Thoracic aorta endothelial cell (primary cell): ENCODE data around the gene CHKA. TPM values are rescaled to one million over a fixed set of nuclear protein-coding genes. Genes with fewer than 3 reads are reported as not detected.

Experiments used
- small RNA-seq: library from RNA; depleted of rRNA; stranded (forward); fragments of <200 nt; gene quantifications from one replicate; pipeline ENCODE3, GENCODE V24; 2012
- total RNA-seq: library from RNA; depleted of rRNA; stranded (reverse); fragments of >200 nt; gene quantifications from 2 replicates; pipeline ENCODE4 v1.2.3, GENCODE V29; 2012

Gene CHKA
- total RNA-seq: 16.6 and 19.2 TPM in 2 replicates

GRCh38 chr11:68121067-68121899 is at the start of gene CHKA:
CHKA (minus strand) TSS chr11:68121388; CDS start chr11:68121177, 211 bp downstream.

GRCh38 chr11:68038718-68039525 is 82.3 kb downstream of the CHKA start, which contains the start of gene TCIRG1:
TCIRG1 (plus strand) TSS chr11:68039025; CDS start chr11:68041272, 2,247 bp downstream.

DNA sequence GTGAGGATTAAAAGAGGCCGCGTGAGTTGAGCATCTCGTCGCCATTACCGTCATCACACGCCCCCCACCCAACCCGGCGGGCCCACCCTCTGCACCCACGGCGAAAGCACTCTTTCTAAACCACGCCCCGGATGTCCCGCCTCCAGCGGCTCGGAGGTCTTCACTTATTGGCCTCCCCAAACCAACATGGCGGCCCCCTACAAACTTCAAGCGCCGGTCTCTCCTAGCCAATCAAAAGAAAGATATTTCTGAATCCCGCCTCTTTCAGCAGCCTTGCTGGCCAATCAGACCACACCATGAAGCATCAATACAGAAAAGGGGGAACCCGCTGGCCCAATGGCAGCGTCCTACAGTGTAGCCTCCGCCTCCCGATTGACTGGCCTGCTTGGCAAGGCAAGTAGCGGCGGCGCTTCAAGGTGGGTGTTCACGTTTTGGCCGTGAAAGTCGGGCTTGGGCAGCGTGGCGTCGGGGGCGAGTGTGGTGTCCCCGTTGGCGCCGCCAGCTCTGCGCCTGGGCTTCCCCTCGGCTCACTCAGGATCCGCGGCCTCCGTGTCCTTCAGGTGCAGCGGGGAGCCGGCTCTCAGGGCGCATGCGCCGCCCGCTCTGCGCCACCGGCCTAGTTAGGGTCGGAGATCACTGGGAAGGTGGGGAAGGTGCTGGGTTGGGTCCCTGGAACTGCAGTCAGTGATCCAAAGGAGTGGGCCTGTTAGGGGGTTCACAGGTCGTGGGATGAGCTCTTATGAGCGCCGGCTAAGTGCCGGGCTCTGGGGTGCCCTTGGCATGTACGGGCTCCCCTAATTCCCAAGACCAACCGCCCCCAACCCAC is 90.7 kb downstream of the CHKA start, which contains the start of gene NDUFS8:
TSS of gene NDUFS8 (plus strand) at position 364 of the 826 bp plus-strand sequence. CDS start 1,471 bp downstream, outside the sequence.

DNA sequence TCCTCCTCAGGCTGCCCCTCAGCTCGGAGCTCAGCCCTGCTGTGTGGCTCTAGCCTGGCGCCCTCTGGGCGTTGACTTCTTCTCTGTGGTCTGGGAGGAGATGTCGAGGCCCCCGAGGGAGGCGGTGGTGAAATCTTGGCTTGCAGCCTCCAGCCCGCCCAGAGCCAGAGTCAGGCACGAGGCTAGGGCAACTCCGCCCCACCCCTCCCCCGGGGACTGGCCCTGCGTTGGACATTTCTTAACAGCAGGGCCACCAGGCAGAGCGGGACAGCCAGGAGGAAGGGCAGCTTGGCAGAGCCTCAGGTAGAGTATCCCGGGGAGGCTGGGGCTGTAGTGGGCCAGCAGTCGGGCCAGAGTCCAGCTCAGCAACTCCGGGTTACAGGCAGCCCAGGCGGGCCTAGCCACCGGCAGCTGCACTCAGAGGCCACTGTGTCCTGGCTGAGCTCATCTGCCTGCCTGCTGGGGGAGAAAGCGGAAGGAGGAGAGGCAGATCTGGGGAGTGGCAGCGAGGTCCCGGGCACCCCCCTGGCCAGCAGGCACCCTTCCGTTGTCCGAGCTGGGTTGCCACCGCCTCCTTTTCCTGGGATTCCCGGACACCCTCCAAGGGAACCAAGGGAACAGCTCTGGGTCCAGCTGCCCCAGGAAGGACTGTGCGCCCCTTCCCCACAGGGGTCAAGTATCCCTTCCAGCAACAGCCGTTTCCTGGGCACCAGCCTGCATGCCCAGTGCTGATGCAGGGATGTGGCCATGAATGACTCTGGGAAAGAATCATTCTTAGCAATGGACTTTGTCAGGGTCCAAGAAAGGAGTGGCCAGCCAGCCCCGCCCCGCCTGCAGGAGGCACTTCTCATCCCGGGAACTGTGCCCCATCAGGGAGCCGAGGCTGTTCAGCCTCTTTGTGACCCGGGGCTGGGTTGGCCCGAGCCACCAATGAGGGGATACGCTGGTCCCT is 110.8 kb downstream of the CHKA start, which contains the start of gene ALDH3B1:
TSS of gene ALDH3B1 (plus strand) at position 238 of the 952 bp plus-strand sequence. CDS start 4,971 bp downstream, outside the sequence.

GRCh38 chr11:68003846-68004550 is 117.2 kb downstream of the CHKA start, which contains the start of gene UNC93B1:
UNC93B1 (minus strand) TSS chr11:68004097; CDS start chr11:68004043, 54 bp downstream.

Small RNAs within 50 kb of the gene (small RNA-seq; reads per million reads assigned to genes)
- gene MIR6753: not detected

Other genes starting within 250 kb of the CHKA start
- 9.3 and 10.8 TPM in 2 replicates for gene UNC93B1, start 117.3 kb downstream of the CHKA start, total RNA-seq
- 0.13 and 0.22 TPM in 2 replicates for gene ALDH3B1, start 111.1 kb downstream of the CHKA start, total RNA-seq
- 56.9 and 62.1 TPM in 2 replicates for gene NDUFS8, start 90.7 kb downstream of the CHKA start, total RNA-seq
- 67.0 and 79.8 TPM in 2 replicates for gene TCIRG1, start 82.4 kb downstream of the CHKA start, total RNA-seq
- gene KMT5B, start 91.9 kb upstream of the CHKA start, total RNA-seq: 29.5 and 38.6 TPM in 2 replicates
- 11.8 and 16.4 TPM in 2 replicates for gene C11orf24, start 150.6 kb upstream of the CHKA start, total RNA-seq
- gene LRP5, start 191.2 kb upstream of the CHKA start, total RNA-seq: 21.1 and 29.0 TPM in 2 replicates